HepG2 (cell line): ENCODE data around the gene TTYH2. TPM values are rescaled to one million over a fixed set of nuclear protein-coding genes. Genes with fewer than 3 reads are reported as not detected.
A peak's percentile ranks its signal among the peaks of the same experiment; 100 is the strongest.

ENCODE experiments used
- ATAC-seq: fragments of 200-7000 bp; cut with Tn5 transposase; 3 replicates; pipeline ENCODE4 v1.9.1; 2020; ENCODE audit warnings: mild to moderate bottlenecking, moderate library complexity
- BruUV-seq: library from RNA; stranded (reverse); fragments of 400-500 nt; replicated peaks from 2 replicates; lab custom pipeline; 2021; lab: Mats Ljungman, UMichigan
- CTCF ChIA-PET: fragments of 300-600 bp; formaldehyde crosslinking; extraction: SDS; loops from one replicate; lab custom pipeline; 2021; ENCODE audit warnings: low total read pairs, inconsistent platforms, low intra/inter-chr PET ratio; lab: Yijun Ruan, JAX
- POLR2A ChIA-PET: fragments of 350-600 bp; sonication (Branson Sonifier 250); formaldehyde crosslinking; loops from one replicate; lab custom pipeline; 2020; ENCODE audit warnings: antibody characterized with exemption, inconsistent platforms; lab: Yijun Ruan, JAX
- DNase-seq: peaks from one replicate; pipeline ENCODE4 v3.0.0-alpha.2; 2015; ENCODE audit warnings: low spot score
- FAIRE-seq: peaks from 3 replicates; lab custom pipeline; 2011; peaks lifted over from hg19 to GRCh38; lab: Jason Lieb, UNC
- H2AFZ ChIP-seq: one replicate; pipeline ENCODE4 v1.6.1; 2011; ENCODE audit warnings: low read length, inconsistent platforms
- H3K27ac ChIP-seq: fragments of 300-600 bp; 3 replicates; pipeline ENCODE4 v1.8.0; 2011; ENCODE audit warnings: mixed run types, mild to moderate bottlenecking, mixed read lengths, low read length, inconsistent platforms; ENCODE audit not compliant: insufficient read depth; ENCODE audit errors: extremely low read length
- H3K27me3 ChIP-seq, 2 experiments: fragments of 200-600 bp in 1 of 2; 2 replicates in 1 of 2; 3 replicates in 1 of 2; pipeline versions ENCODE4 v1.6.0 to v1.8.0; 2011; ENCODE audit warnings: low read length in 2 of 2, mild to moderate bottlenecking in 2 of 2, moderate library complexity in 2 of 2, inconsistent platforms in 1 of 2; ENCODE audit not compliant: insufficient read depth in 2 of 2, control insufficient read depth in 1 of 2
- H3K36me3 ChIP-seq, 2 experiments: fragments of 200-600 bp in 1 of 2; replicated peaks in 1 of 2; 2 replicates in 1 of 2; 3 replicates in 1 of 2; pipeline versions ENCODE4 v1.5.1 to v1.8.0; 2011; ENCODE audit warnings: low read length in 2 of 2, inconsistent platforms in 1 of 2; ENCODE audit not compliant: insufficient read depth in 2 of 2, control insufficient read depth in 1 of 2
- H3K4me1 ChIP-seq: 2 replicates; pipeline ENCODE4 v1.5.1; 2012; ENCODE audit warnings: low read length, inconsistent platforms; ENCODE audit not compliant: insufficient read depth
- H3K4me2 ChIP-seq: 2 replicates; pipeline ENCODE4 v1.6.0; 2011; ENCODE audit warnings: low read depth, low read length, inconsistent platforms
- H3K4me3 ChIP-seq, 3 experiments: fragments of 200-600 bp in 1 of 3; sonication (generic), shearing (Covaris generic) in 1 of 3; replicated peaks in 1 of 3; 2 replicates each; pipeline ENCODE4 v1.5.1; 2011 to 2016; ENCODE audit warnings: low read length in 3 of 3, inconsistent platforms in 2 of 3, low read depth in 2 of 3, mild to moderate bottlenecking in 2 of 3, control low read depth in 1 of 3, mixed read lengths in 1 of 3; ENCODE audit not compliant: insufficient read depth in 1 of 3
- H3K79me2 ChIP-seq: one replicate; pipeline ENCODE4 v1.6.1; 2011; ENCODE audit warnings: low read length, inconsistent platforms; ENCODE audit not compliant: insufficient read depth
- H3K9ac ChIP-seq: 2 replicates; pipeline ENCODE4 v1.6.0; 2011; ENCODE audit warnings: mild to moderate bottlenecking, low read depth, low read length, inconsistent platforms; ENCODE audit not compliant: insufficient read depth
- H3K9me3 ChIP-seq: 2 replicates; pipeline ENCODE4 v1.5.1; 2012; ENCODE audit warnings: mild to moderate bottlenecking, low read length
- H4K20me1 ChIP-seq: 2 replicates; pipeline ENCODE4 v1.6.0; 2011; ENCODE audit warnings: inconsistent platforms, mild to moderate bottlenecking, low read length, moderate library complexity; ENCODE audit not compliant: insufficient read depth
- BCL6 ChIP-seq: IDR thresholded peaks from 2 replicates; pipeline ENCODE4 v1.6.1; 2016; ENCODE audit warnings: missing genetic modification reagents, missing compliant biosample characterization
- DMAP1 ChIP-seq: IDR thresholded peaks from 2 replicates; pipeline ENCODE4 v1.6.1; 2016
- ELF1 ChIP-seq: sonication (generic); formaldehyde crosslinking; IDR thresholded peaks from 2 replicates; pipeline ENCODE4 v1.4.0; 2020; ENCODE audit warnings: missing genetic modification reagents
- FLYWCH1 ChIP-seq: sonication (generic); formaldehyde crosslinking; IDR thresholded peaks from 2 replicates; pipeline ENCODE4 v1.8.1; 2023; ENCODE audit warnings: mild to moderate bottlenecking, missing genetic modification reagents
- KDM2A ChIP-seq: sonication (generic); formaldehyde crosslinking; IDR thresholded peaks from 2 replicates; pipeline ENCODE4 v1.4.0; 2020; ENCODE audit warnings: low read depth, missing genetic modification reagents, borderline replicate concordance
- KLF9 ChIP-seq: IDR thresholded peaks from 2 replicates; pipeline ENCODE4 v1.6.1; 2016; ENCODE audit warnings: low read depth
- LCORL ChIP-seq, 2 experiments: fragments of 450-650 bp in 1 of 2; sonication (generic) in 1 of 2; formaldehyde crosslinking in 1 of 2; IDR thresholded peaks; 2 replicates each; pipeline versions ENCODE4 v1.5.0 to v1.6.1; 2017 to 2020; ENCODE audit warnings: antibody characterized with exemption in 1 of 2, missing genetic modification reagents in 1 of 2
- NR1H2 ChIP-seq: sonication (generic); formaldehyde crosslinking; IDR thresholded peaks from 2 replicates; pipeline ENCODE4 v1.8.1; 2022; ENCODE audit warnings: low read depth, missing genetic modification reagents, borderline replicate concordance
- SMAD3 ChIP-seq: sonication (generic); formaldehyde crosslinking; IDR thresholded peaks from 2 replicates; pipeline ENCODE4 v1.4.0; 2020; ENCODE audit warnings: missing genetic modification reagents
- TBX3 ChIP-seq: fragments of 450-650 bp; IDR thresholded peaks from 2 replicates; pipeline ENCODE4 v1.6.1; 2017; ENCODE audit warnings: antibody characterized with exemption, mild to moderate bottlenecking, inconsistent platforms, borderline replicate concordance
- WIZ ChIP-seq: sonication (generic); formaldehyde crosslinking; IDR thresholded peaks from 2 replicates; pipeline ENCODE4 v1.5.1; 2020; ENCODE audit warnings: mild to moderate bottlenecking, missing genetic modification reagents
- ZEB1 ChIP-seq: IDR thresholded peaks from 2 replicates; pipeline ENCODE4 v1.6.1; 2012; ENCODE audit warnings: mild to moderate bottlenecking, low read depth, inconsistent platforms; ENCODE audit not compliant: insufficient replicate concordance
- ZNF207 ChIP-seq: fragments of 450-650 bp; IDR thresholded peaks from 2 replicates; pipeline ENCODE4 v1.6.1; 2016; ENCODE audit warnings: antibody characterized with exemption, borderline replicate concordance
- ZNF598 ChIP-seq: sonication (generic); formaldehyde crosslinking; IDR thresholded peaks from 2 replicates; pipeline ENCODE4 v1.5.1; 2020; ENCODE audit warnings: mild to moderate bottlenecking, missing genetic modification reagents, borderline replicate concordance
- WGBS: methylation state at CpG from one replicate; pipeline ENCODE4 v1.1.6; 2017; ENCODE audit warnings: low lambda C conversion rate; 5-methylcytosine and 5-hydroxymethylcytosine counted together
- in situ Hi-C: cut with HindIII; loops from 2 replicates; pipeline ENCODE4 v1.10.0; 2017; ENCODE audit warnings: low pct_unique_long_range_greater_than_20kb; ENCODE audit not compliant: extremely low pct_ligation_motif_present
- intact Hi-C: fragments of 100-400 bp; cut with micrococcal nuclease; formaldehyde crosslinking; loops from one replicate; pipeline ENCODE4 v1.10.0; 2022; ENCODE audit not compliant: unreplicated experiment
- polyA plus RNA-seq, 8 experiments: library from polyadenylated mRNA; depleted of rRNA in 3 of 8; stranded (reverse) in 7 of 8; unstranded in 1 of 8; fragments of >200 nt; fragmentation: Illumina TruSeq in 4 of 8; extraction: Trizol in 4 of 8; gene quantifications; 2 replicates each; pipeline versions ENCODE4 v1.2.1 to v1.2.3, GENCODE V29; 2011 to 2016; ENCODE audit warnings: low read depth in 4 of 8, missing spikeins in 1 of 8, mixed read lengths in 1 of 8; ENCODE audit not compliant: insufficient read depth in 1 of 8
- total RNA-seq, 5 experiments: library from RNA; depleted of rRNA; stranded (reverse); fragments of >200 nt; fragmentation: Illumina TruSeq; extraction: Trizol; gene quantifications; 2 replicates each; pipeline ENCODE4 v1.2.3, GENCODE V29; 2016; ENCODE audit warnings: low read depth in 1 of 5
- TF ChIP-seq, protein P1 (sequence below): sonication (generic); formaldehyde crosslinking; IDR thresholded peaks from one replicate; pipeline ENCODE4 v1.5.1; 2020; ENCODE audit warnings: mild to moderate bottlenecking, missing genetic modification reagents; ENCODE audit errors: not compliant biosample characterization
- TF ChIP-seq, protein P2 (sequence below), 2 experiments: sonication (generic) in 1 of 2; formaldehyde crosslinking in 1 of 2; IDR thresholded peaks; 2 replicates each; pipeline versions ENCODE4 v1.4.0 to v1.6.1; 2018 to 2020; ENCODE audit warnings: missing genetic modification reagents in 2 of 2, borderline replicate concordance in 1 of 2, low read depth in 1 of 2, mild to moderate bottlenecking in 1 of 2, missing biosample characterization in 1 of 2

TTYH2 gene
- total and polyA plus RNA-seq, 2 of the 13 experiments (the other 11 are each of a cell fraction or from before 2014, with no cell fraction given) = 0.77 to 0.96 TPM

DNA sequence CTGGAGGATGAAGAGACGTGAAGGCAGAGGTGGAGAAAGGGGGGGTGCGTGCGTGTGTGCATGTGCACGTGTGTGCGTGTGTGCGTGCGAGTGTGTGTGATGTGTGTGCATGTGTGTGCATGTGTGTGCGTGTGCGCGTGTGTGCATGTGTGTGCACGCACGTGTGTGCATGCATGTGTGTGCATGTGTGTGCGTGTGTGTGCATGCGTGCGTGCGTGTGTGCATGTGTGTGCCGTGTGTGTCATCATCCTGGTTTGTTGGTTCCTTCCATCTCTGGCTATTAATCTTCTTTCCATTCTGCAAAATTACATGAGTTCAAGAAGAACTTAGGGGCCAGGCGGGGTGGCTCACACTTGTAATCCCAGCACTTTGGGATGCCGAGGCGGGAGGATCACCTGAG is 26.9 kb upstream of the TTYH2 start:
- Histone ChIP-seq H3K9ac (no peak overlapping the region), H3K4me2 (no peak overlapping the region), H3K9me3 (no peaks in the 10 kb centered on the region), H4K20me1 (no peaks in the 10 kb centered on the region), H2AFZ (no peak overlapping the region), H3K4me1 (no peaks in the 10 kb centered on the region), H3K79me2 (no peaks in the 10 kb centered on the region), H3K27me3 (peaks cover 0 to 37% of the 10 kb centered on the region in 2 experiments; a peak in 3 of 5 replicates), H3K27ac (no peak overlapping the region), H3K36me3 (no peaks in the 10 kb centered on the region), H3K4me3 (no peak overlapping the region)
- CTCF ChIA-PET = no interaction called here
- ATAC-seq = no peak
- in situ Hi-C loops = loop anchor here (10.0 kb wide), 1 partner anchor 752 kb away; no protein-coding TSS in a partner anchor
- intact Hi-C loops = no loop called here
- FAIRE-seq = no peak
- DNase-seq = no peak
- POLR2A ChIA-PET = no interaction called here
- BruUV-seq = no TSS peak
- 59% methylated on average over 20 of the region's 20 CpGs for WGBS
- TF ChIP-seq BCL6 = no peak
- no peak for TF ChIP-seq WIZ (CRISPR knock-in tag)
- no peak for TF ChIP-seq SMAD3 (CRISPR knock-in tag)
- TF ChIP-seq, protein P1, sequence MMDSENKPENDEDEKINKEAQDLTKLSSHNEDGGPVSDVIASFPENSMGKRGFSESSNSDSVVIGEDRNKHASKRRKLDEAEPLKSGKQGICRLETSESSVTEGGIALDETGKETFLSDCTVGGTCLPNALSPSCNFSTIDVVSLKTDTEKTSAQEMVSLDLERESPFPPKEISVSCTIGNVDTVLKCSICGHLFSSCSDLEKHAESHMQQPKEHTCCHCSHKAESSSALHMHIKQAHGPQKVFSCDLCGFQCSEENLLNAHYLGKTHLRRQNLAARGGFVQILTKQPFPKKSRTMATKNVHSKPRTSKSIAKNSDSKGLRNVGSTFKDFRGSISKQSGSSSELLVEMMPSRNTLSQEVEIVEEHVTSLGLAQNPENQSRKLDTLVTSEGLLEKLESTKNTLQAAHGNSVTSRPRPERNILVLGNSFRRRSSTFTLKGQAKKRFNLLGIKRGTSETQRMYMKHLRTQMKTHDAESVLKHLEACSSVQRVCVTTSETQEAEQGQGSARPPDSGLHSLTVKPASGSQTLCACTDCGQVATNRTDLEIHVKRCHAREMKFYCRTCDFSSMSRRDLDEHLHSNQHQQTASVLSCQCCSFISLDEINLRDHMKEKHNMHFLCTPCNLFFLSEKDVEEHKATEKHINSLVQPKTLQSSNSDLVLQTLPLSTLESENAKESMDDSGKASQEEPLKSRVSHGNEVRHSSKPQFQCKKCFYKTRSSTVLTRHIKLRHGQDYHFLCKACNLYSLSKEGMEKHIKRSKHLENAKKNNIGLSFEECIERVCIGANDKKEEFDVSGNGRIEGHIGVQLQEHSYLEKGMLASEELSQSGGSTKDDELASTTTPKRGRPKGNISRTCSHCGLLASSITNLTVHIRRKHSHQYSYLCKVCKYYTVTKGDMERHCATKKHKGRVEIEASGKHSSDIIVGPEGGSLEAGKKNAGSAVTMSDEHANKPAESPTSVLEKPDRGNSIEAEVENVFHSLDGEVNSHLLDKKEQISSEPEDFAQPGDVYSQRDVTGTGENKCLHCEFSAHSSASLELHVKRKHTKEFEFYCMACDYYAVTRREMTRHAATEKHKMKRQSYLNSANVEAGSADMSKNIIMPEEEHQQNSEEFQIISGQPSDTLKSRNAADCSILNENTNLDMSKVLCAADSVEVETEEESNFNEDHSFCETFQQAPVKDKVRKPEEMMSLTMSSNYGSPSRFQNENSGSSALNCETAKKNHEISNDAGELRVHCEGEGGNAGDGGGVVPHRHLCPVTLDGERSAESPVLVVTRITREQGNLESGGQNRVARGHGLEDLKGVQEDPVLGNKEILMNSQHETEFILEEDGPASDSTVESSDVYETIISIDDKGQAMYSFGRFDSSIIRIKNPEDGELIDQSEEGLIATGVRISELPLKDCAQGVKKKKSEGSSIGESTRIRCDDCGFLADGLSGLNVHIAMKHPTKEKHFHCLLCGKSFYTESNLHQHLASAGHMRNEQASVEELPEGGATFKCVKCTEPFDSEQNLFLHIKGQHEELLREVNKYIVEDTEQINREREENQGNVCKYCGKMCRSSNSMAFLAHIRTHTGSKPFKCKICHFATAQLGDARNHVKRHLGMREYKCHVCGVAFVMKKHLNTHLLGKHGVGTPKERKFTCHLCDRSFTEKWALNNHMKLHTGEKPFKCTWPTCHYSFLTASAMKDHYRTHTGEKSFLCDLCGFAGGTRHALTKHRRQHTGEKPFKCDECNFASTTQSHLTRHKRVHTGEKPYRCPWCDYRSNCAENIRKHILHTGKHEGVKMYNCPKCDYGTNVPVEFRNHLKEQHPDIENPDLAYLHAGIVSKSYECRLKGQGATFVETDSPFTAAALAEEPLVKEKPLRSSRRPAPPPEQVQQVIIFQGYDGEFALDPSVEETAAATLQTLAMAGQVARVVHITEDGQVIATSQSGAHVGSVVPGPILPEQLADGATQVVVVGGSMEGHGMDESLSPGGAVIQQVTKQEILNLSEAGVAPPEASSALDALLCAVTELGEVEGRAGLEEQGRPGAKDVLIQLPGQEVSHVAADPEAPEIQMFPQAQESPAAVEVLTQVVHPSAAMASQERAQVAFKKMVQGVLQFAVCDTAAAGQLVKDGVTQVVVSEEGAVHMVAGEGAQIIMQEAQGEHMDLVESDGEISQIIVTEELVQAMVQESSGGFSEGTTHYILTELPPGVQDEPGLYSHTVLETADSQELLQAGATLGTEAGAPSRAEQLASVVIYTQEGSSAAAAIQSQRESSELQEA = no peak
- no peak for TF ChIP-seq ZNF598 (CRISPR knock-in tag)
- no peak for TF ChIP-seq ELF1 (CRISPR knock-in tag)
- TF ChIP-seq ZNF207 = 0 out of 2 replicates have a peak, but pooled peaks have one; percentile 56
- no peak for TF ChIP-seq FLYWCH1 (CRISPR knock-in tag)
- no peak for TF ChIP-seq NR1H2
- no peak for TF ChIP-seq LCORL (IDR thresholded peaks at IDR 0.05)
- TF ChIP-seq LCORL (CRISPR knock-in tag; IDR thresholded peaks at IDR 0.05) = no peak
- 0 out of 2 replicates have a peak, but pooled peaks have one; percentile 10 for TF ChIP-seq TBX3
- TF ChIP-seq, protein P2, sequence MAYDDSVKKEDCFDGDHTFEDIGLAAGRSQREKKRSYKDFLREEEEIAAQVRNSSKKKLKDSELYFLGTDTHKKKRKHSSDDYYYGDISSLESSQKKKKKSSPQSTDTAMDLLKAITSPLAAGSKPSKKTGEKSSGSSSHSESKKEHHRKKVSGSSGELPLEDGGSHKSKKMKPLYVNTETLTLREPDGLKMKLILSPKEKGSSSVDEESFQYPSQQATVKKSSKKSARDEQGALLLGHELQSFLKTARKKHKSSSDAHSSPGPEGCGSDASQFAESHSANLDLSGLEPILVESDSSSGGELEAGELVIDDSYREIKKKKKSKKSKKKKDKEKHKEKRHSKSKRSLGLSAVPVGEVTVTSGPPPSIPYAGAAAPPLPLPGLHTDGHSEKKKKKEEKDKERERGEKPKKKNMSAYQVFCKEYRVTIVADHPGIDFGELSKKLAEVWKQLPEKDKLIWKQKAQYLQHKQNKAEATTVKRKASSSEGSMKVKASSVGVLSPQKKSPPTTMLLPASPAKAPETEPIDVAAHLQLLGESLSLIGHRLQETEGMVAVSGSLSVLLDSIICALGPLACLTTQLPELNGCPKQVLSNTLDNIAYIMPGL (CRISPR knock-in tag; IDR thresholded peaks at IDR 0.05; ENCODE audit: borderline replicate concordance in 1 of 2, low read depth in 1 of 2) = no peak
- no peak for TF ChIP-seq KLF9
- TF ChIP-seq ZEB1 = no peak
- no peak for TF ChIP-seq DMAP1
- TF ChIP-seq KDM2A (CRISPR knock-in tag) = no peak
